Type B pancreatic cell (in vitro differentiated cells): ENCODE measurements around the gene SEC14L3. TPM values are rescaled to one million over a fixed set of nuclear protein-coding genes. Genes with fewer than 3 reads are reported as not detected.
A peak's percentile ranks its signal among the peaks of the same experiment; 100 is the strongest.

Source experiments
- DNase-seq: peaks from one replicate; pipeline ENCODE4 v3.0.0; 2021; ENCODE audit warnings: mixed read lengths; ENCODE audit not compliant: unreplicated experiment; ENCODE audit errors: extremely low spot score
- H3K27ac Mint-ChIP-seq: 2 replicates; pipeline ENCODE4 v1.8.0; 2021; ENCODE audit warnings: mild to moderate bottlenecking, mixed read lengths
- H3K27me3 Mint-ChIP-seq: 2 replicates; pipeline ENCODE4 v1.8.0; 2021; ENCODE audit warnings: mixed read lengths
- H3K36me3 Mint-ChIP-seq: 2 replicates; pipeline ENCODE4 v1.8.0; 2021; ENCODE audit warnings: mixed read lengths
- H3K4me1 Mint-ChIP-seq: one replicate; pipeline ENCODE4 v1.8.0; 2021; ENCODE audit warnings: mixed read lengths; ENCODE audit not compliant: unreplicated experiment
- H3K4me3 Mint-ChIP-seq: 2 replicates; pipeline ENCODE4 v1.8.0; 2021; ENCODE audit warnings: mild to moderate bottlenecking, mixed read lengths
- H3K9me3 Mint-ChIP-seq: 2 replicates; pipeline ENCODE4 v1.8.0; 2021; ENCODE audit warnings: mixed read lengths
- total RNA-seq: library from RNA; stranded (reverse); gene quantifications from 2 replicates; pipeline ENCODE4 v1.2.1, GENCODE V29; 2021; ENCODE audit warnings: low replicate concordance
- TF ChIP-seq, protein P1 (sequence below): fragments of 200-600 bp; sonication (generic); conservative IDR thresholded peaks from 2 replicates; pipeline ENCODE4 v1.5.0; 2021; ENCODE audit warnings: antibody characterized with exemption, mild to moderate bottlenecking

Gene SEC14L3
- total RNA-seq, 1 donor from 2014 or later: not detected

DNA sequence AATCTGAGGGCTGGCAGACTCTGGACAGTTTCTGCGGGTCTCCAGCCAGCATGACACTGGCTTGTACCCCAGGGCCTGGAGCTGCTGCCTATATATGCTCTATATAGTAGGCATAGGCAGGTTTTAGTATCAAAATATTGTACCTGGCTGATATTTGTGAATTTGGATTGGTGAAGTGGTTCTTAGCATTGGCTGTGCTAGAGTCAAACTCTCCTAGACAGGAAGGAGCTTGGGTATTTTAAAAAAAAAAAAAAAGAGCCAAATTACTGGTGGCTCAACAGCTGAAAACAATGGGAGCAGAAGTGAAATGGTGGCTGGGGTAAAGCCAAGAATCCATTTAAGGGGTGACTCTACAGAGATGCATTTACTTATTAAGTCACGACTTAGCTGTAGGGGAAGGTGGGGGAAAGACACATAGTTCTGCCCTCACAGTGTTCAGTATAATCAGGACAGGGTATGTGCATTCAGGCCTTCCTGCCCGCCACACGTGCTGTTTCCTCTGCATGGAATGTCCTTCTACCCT is 57.2 kb downstream of the SEC14L3 start:
- H3K4me3 Mint-ChIP-seq: no peak overlapping the region
- peaks cover 17% of the 10 kb centered on the region for H3K36me3 Mint-ChIP-seq
- TF ChIP-seq, protein P1, sequence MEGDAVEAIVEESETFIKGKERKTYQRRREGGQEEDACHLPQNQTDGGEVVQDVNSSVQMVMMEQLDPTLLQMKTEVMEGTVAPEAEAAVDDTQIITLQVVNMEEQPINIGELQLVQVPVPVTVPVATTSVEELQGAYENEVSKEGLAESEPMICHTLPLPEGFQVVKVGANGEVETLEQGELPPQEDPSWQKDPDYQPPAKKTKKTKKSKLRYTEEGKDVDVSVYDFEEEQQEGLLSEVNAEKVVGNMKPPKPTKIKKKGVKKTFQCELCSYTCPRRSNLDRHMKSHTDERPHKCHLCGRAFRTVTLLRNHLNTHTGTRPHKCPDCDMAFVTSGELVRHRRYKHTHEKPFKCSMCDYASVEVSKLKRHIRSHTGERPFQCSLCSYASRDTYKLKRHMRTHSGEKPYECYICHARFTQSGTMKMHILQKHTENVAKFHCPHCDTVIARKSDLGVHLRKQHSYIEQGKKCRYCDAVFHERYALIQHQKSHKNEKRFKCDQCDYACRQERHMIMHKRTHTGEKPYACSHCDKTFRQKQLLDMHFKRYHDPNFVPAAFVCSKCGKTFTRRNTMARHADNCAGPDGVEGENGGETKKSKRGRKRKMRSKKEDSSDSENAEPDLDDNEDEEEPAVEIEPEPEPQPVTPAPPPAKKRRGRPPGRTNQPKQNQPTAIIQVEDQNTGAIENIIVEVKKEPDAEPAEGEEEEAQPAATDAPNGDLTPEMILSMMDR: no peak
- H3K4me1 Mint-ChIP-seq: peaks cover 7% of the 10 kb centered on the region
- no peak overlapping the region for H3K27ac Mint-ChIP-seq
- no peaks in the 10 kb centered on the region for H3K9me3 Mint-ChIP-seq
- DNase-seq: no peak
- H3K27me3 Mint-ChIP-seq: no peaks in the 10 kb centered on the region

DNA sequence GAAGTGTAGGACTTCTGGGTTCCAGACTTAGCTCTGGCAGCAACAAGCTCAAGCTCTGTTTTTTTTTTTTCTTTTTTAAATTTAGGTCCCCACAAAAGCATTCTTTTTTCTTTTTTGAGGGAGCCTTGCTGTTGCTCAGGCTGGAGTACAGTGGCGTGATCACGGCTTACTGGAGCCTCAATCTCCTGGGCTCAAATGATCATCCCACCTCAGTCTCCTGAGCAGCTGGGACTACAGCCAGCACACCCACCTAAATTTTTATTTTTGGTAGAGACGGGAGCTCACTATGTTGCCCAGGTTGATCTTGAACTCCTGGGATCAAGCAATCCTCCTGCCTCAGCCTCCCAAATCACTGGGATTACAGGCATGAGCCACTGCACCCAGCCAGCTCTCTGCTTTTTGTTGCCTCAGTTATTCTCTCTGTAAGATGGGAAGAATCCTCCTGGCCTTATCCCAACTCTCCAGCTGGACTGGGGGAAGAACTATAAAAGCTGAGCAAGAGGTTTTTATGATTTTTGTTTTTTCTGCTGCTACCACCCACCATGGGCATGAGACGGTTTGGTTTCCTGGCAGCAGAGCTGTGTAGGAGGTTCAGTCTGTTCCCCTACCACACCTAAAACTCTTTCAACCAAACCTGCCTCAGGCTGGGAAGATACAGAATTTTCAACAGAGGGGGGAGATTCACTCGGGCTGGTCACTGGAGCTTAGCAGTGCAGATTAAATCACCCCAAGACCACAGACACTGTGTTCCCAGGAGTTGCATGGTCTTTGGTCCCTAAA is 57.9 kb downstream of the SEC14L3 start:
- peaks cover 17% of the 10 kb centered on the region for H3K36me3 Mint-ChIP-seq
- H3K9me3 Mint-ChIP-seq: no peaks in the 10 kb centered on the region
- no peak overlapping the region for H3K4me3 Mint-ChIP-seq
- peaks cover 7% of the 10 kb centered on the region for H3K4me1 Mint-ChIP-seq
- H3K27ac Mint-ChIP-seq: no peak overlapping the region
- DNase-seq: no peak
- TF ChIP-seq, protein P1: no peak
- H3K27me3 Mint-ChIP-seq: no peaks in the 10 kb centered on the region

DNA sequence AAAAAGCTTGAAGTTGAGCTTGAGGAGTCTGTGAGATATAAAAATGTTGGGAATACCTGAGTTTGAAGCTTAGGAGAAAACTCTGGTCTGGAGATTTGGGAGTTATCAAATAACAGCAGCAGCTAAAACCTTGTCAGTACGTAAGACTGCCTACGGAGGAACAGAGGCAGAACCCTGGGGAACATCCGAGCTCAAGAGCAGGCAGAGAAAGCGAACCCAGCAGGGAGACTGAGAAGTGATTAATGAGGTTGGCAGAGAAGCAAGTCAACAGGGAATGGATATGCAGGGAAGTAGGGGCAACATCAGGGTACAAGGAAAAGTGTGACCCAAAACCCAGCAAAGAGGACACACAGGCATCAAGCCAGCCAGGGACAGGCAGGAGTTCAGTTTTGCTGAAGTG is 58.8 kb downstream of the SEC14L3 start:
- Mint-ChIP-seq H3K4me1 (peaks cover 7% of the 10 kb centered on the region), H3K36me3 (peaks cover 17% of the 10 kb centered on the region), H3K4me3 (no peak overlapping the region), H3K27me3 (no peaks in the 10 kb centered on the region), H3K27ac (peak overlapping the region; percentile 8), H3K9me3 (no peaks in the 10 kb centered on the region)
- DNase-seq: no peak
- TF ChIP-seq, protein P1: no peak

DNA sequence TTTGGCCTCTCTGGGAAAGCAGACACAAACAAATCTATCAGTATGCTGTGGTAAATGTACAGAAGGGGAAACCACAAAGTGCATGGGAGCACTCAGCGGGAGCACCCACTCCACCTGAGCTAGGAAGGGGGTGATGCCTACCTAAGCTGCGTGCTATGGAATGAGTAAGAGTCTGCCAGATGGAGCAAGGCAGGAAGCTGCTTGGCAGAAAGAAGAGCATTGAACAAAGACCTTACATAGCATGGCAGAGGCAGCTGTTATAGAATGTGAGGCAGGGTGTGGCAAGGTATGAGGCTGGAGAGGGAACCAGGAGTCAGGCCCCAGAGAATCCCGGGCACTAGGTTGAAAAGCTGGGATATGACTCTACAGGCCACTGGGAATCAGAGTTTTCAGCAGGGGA is 60.0 kb downstream of the SEC14L3 start:
- no peak overlapping the region for H3K4me3 Mint-ChIP-seq
- peaks cover 15% of the 10 kb centered on the region for H3K36me3 Mint-ChIP-seq
- no peaks in the 10 kb centered on the region for H3K9me3 Mint-ChIP-seq
- no peaks in the 10 kb centered on the region for H3K27me3 Mint-ChIP-seq
- peaks cover 7% of the 10 kb centered on the region for H3K4me1 Mint-ChIP-seq
- DNase-seq: no peak
- no peak overlapping the region for H3K27ac Mint-ChIP-seq
- TF ChIP-seq, protein P1: no peak

Other genes with a start within 250 kb of the SEC14L3 start
- gene LIF, start 225.3 kb downstream of the SEC14L3 start, total RNA-seq: 3.8 and 9.8 TPM in 2 replicates
- not detected in 2 replicates for gene OSM, start 205.2 kb downstream of the SEC14L3 start, total RNA-seq
- gene CASTOR1, start 182.5 kb downstream of the SEC14L3 start, total RNA-seq: 11.4 TPM in 2 replicates
- gene TBC1D10A, start 145.1 kb downstream of the SEC14L3 start, total RNA-seq: 15.3 and 21.5 TPM in 2 replicates
- 160 and 190 TPM in 2 replicates for gene SF3A1, start 115.1 kb downstream of the SEC14L3 start, total RNA-seq
- gene CCDC157, start 115.0 kb downstream of the SEC14L3 start, total RNA-seq: 6.9 and 9.4 TPM in 2 replicates
- 16.9 and 29.2 TPM in 2 replicates for gene RNF215, start 84.6 kb downstream of the SEC14L3 start, total RNA-seq
- 7.9 and 9.6 TPM in 2 replicates for gene SEC14L2, start 75.0 kb downstream of the SEC14L3 start, total RNA-seq
- 16.1 and 20.6 TPM in 2 replicates for gene MTFP1, start 46.2 kb downstream of the SEC14L3 start, total RNA-seq
- gene SEC14L4, start 33.7 kb upstream of the SEC14L3 start, total RNA-seq: not detected in 2 replicates
- 0.98 and 1.5 TPM in 2 replicates for gene SEC14L6, start 74.7 kb upstream of the SEC14L3 start, total RNA-seq
- 5.0 and 5.9 TPM in 2 replicates for gene GAL3ST1, start 102.6 kb upstream of the SEC14L3 start, total RNA-seq
- 71.3 and 77.0 TPM in 2 replicates for gene PES1, start 119.9 kb upstream of the SEC14L3 start, total RNA-seq
- 9.0 and 14.5 TPM in 2 replicates for gene TCN2, start 135.2 kb upstream of the SEC14L3 start, total RNA-seq
- 2.4 and 3.4 TPM in 2 replicates for gene SLC35E4, start 163.8 kb upstream of the SEC14L3 start, total RNA-seq
- gene DUSP18, start 195.9 kb upstream of the SEC14L3 start, total RNA-seq: 12.4 and 13.8 TPM in 2 replicates
- gene OSBP2, start 222.9 kb upstream of the SEC14L3 start, total RNA-seq: 8.1 and 9.5 TPM in 2 replicates